HCT116 (cell line): Measurements from ENCODE around the gene BMF. TPM values are rescaled to one million over a fixed set of nuclear protein-coding genes. Genes with fewer than 3 reads are reported as not detected.

ENCODE experiments used
- ATAC-seq: fragments of 200-7000 bp; cut with Tn5 transposase; 2 replicates; pipeline ENCODE4 v1.9.1; 2020; ENCODE audit warnings: mild to moderate bottlenecking, moderate library complexity
- BruUV-seq: library from RNA; stranded (reverse); fragments of 400-500 nt; replicated peaks from 2 replicates; lab custom pipeline; 2021; lab: Mats Ljungman, UMichigan
- CTCF ChIA-PET: fragments of 300-600 bp; sonication (Branson Sonifier 250); formaldehyde crosslinking; loops from one replicate; lab custom pipeline; 2021; ENCODE audit warnings: antibody characterized with exemption; lab: Charles Lee
- POLR2A ChIA-PET: fragments of 300-600, 350-600 bp; sonication (Branson Sonifier 250); formaldehyde crosslinking; loops from one replicate; lab custom pipeline; 2021; ENCODE audit warnings: antibody characterized with exemption; lab: Charles Lee
- RAD21 ChIA-PET, 2 experiments: fragments of 300-600 bp; sonication (Branson Sonifier 250); formaldehyde crosslinking; loops; one replicate each; lab custom pipeline; 2023; ENCODE audit warnings: low total read pairs in 2 of 2; ENCODE audit not compliant: uncharacterized antibody in 2 of 2, unreplicated experiment in 2 of 2, low non-redundant PET in 1 of 2; lab: Charles Lee
- DNase-seq: peaks from one replicate; pipeline ENCODE4 v3.0.0-alpha.2; 2010; ENCODE audit warnings: low read depth, low spot score
- H2AFZ ChIP-seq: fragments of 200-600 bp; shearing (Covaris generic), sonication (generic); 2 replicates; pipeline ENCODE4 v1.6.1; 2017; ENCODE audit warnings: low read depth, mixed run types, mixed read lengths, antibody characterized with exemption, low read length; ENCODE audit not compliant: poor library complexity, severe bottlenecking
- H3K27ac ChIP-seq: 2 replicates; pipeline ENCODE4 v1.5.1; 2012; ENCODE audit warnings: low read depth, low read length
- H3K27me3 ChIP-seq: fragments of 200-600 bp; sonication (generic); 2 replicates; pipeline ENCODE4 v1.6.1; 2016; ENCODE audit warnings: mixed run types, low read length, mixed read lengths; ENCODE audit not compliant: insufficient read depth
- H3K36me3 ChIP-seq, 2 experiments: fragments of 200-500 bp in 1 of 2; fragments of 200-600 bp in 1 of 2; sonication (Bioruptor generic) in 1 of 2; sonication (generic) in 1 of 2; 2 replicates each; pipeline versions ENCODE4 v1.5.1 to v1.6.1; 2014 to 2016; ENCODE audit warnings: low read length in 2 of 2, inconsistent platforms in 1 of 2, mixed read lengths in 1 of 2, mixed run types in 1 of 2; ENCODE audit not compliant: insufficient read depth in 2 of 2, control insufficient read depth in 1 of 2
- H3K4me1 ChIP-seq, 2 experiments: fragments of 200-600 bp in 1 of 2; sonication (generic) in 1 of 2; 2 replicates each; pipeline versions ENCODE4 v1.5.1 to v1.6.1; 2012 to 2017; ENCODE audit warnings: low read length in 2 of 2, inconsistent platforms in 1 of 2, mild to moderate bottlenecking in 1 of 2, mixed read lengths in 1 of 2, mixed run types in 1 of 2, moderate library complexity in 1 of 2; ENCODE audit not compliant: insufficient read depth in 2 of 2, control insufficient read depth in 1 of 2
- H3K4me2 ChIP-seq: fragments of 200-600 bp; sonication (generic); 2 replicates; pipeline ENCODE4 v1.6.1; 2017; ENCODE audit warnings: mixed run types, low read length, mixed read lengths
- H3K4me3 ChIP-seq, 2 experiments: fragments of 200-600 bp in 1 of 2; sonication (generic) in 1 of 2; replicated peaks in 1 of 2; 2 replicates each; pipeline ENCODE4 v1.5.1; 2011 to 2016; ENCODE audit warnings: low read length in 2 of 2, control low read depth in 1 of 2, low read depth in 1 of 2, mild to moderate bottlenecking in 1 of 2, mixed read lengths in 1 of 2, mixed run types in 1 of 2
- H3K79me2 ChIP-seq: fragments of 200-600 bp; sonication (generic); 2 replicates; pipeline ENCODE4 v1.6.1; 2017; ENCODE audit warnings: mild to moderate bottlenecking, mixed run types, low read length, moderate library complexity, mixed read lengths; ENCODE audit not compliant: insufficient read depth
- H3K9ac ChIP-seq: fragments of 200-600 bp; sonication (generic); 2 replicates; pipeline ENCODE4 v1.6.1; 2016; ENCODE audit warnings: low read length, mixed read lengths
- H3K9me2 ChIP-seq: fragments of 200-600 bp; sonication (generic), shearing (Covaris generic); 2 replicates; pipeline ENCODE4 v1.6.1; 2017; ENCODE audit warnings: mixed run types, mild to moderate bottlenecking, moderate library complexity; ENCODE audit not compliant: insufficient read depth
- H3K9me3 ChIP-seq, 2 experiments: fragments of 200-500 bp in 1 of 2; fragments of 200-600 bp in 1 of 2; sonication (Bioruptor generic) in 1 of 2; sonication (generic) in 1 of 2; 2 replicates each; pipeline ENCODE4 v1.6.1; 2014 to 2017; ENCODE audit warnings: low read length in 2 of 2, mixed read lengths in 2 of 2, inconsistent platforms in 1 of 2, low read depth in 1 of 2, mild to moderate bottlenecking in 1 of 2, mixed run types in 1 of 2, moderate library complexity in 1 of 2; ENCODE audit not compliant: control insufficient read depth in 1 of 2, insufficient read depth in 1 of 2
- H4K20me1 ChIP-seq: fragments of 200-600 bp; sonication (generic), shearing (Covaris generic); 2 replicates; pipeline ENCODE4 v1.6.1; 2017; ENCODE audit warnings: mixed run types, mild to moderate bottlenecking, moderate library complexity; ENCODE audit not compliant: insufficient read depth
- ATF3 ChIP-seq: IDR thresholded peaks from 2 replicates; pipeline ENCODE4 v1.6.1; 2012
- CBX3 ChIP-seq: IDR thresholded peaks from 2 replicates; pipeline ENCODE4 v1.6.1; 2012; ENCODE audit warnings: low read depth
- CEBPB ChIP-seq: IDR thresholded peaks from 2 replicates; pipeline ENCODE4 v1.6.1; 2012; ENCODE audit warnings: low read depth
- CTCF ChIP-seq, 3 experiments: fragments of 200-600 bp in 1 of 3; sonication (generic) in 1 of 3; IDR thresholded peaks in 2 of 3; conservative IDR thresholded peaks in 1 of 3; 2 replicates each; pipeline ENCODE4 v1.5.1; 2012 to 2017; ENCODE audit warnings: low read depth in 2 of 3, low read length in 2 of 3, antibody characterized with exemption in 1 of 3, borderline replicate concordance in 1 of 3, control low read depth in 1 of 3, mild to moderate bottlenecking in 1 of 3, mixed read lengths in 1 of 3, mixed run types in 1 of 3, moderate library complexity in 1 of 3; ENCODE audit not compliant: insufficient read depth in 1 of 3
- EGR1 ChIP-seq: IDR thresholded peaks from 2 replicates; pipeline ENCODE4 v1.6.1; 2012; ENCODE audit warnings: low read depth
- ELF1 ChIP-seq: IDR thresholded peaks from 2 replicates; pipeline ENCODE4 v1.6.1; 2012; ENCODE audit warnings: low read depth, borderline replicate concordance
- EZH2 ChIP-seq: fragments of 200-600 bp; sonication (generic); IDR thresholded peaks from 2 replicates; pipeline ENCODE4 v1.6.1; 2017; ENCODE audit warnings: antibody characterized with exemption, mixed run types
- FOSL1 ChIP-seq: IDR thresholded peaks from 2 replicates; pipeline ENCODE4 v1.6.1; 2012; ENCODE audit warnings: low read depth
- JUND ChIP-seq: IDR thresholded peaks from 2 replicates; pipeline ENCODE4 v1.6.1; 2012
- MAX ChIP-seq: IDR thresholded peaks from 2 replicates; pipeline ENCODE4 v1.6.1; 2012
- RAD21 ChIP-seq: IDR thresholded peaks from 2 replicates; pipeline ENCODE4 v1.6.1; 2012; ENCODE audit warnings: low read depth, mild to moderate bottlenecking
- SIN3A ChIP-seq: IDR thresholded peaks from 2 replicates; pipeline ENCODE4 v1.6.1; 2012; ENCODE audit warnings: low read depth
- SRF ChIP-seq: IDR thresholded peaks from 2 replicates; pipeline ENCODE4 v1.6.1; 2012; ENCODE audit warnings: low read depth
- TCF7L2 ChIP-seq: IDR thresholded peaks from 2 replicates; pipeline ENCODE4 v1.7.0; 2011; ENCODE audit warnings: borderline replicate concordance, inconsistent platforms; ENCODE audit not compliant: insufficient read depth, insufficient read length; ENCODE audit errors: extremely low read depth
- YY1 ChIP-seq: IDR thresholded peaks from 2 replicates; pipeline ENCODE4 v1.6.1; 2011; ENCODE audit warnings: low read length, low read depth, moderate library complexity, mild to moderate bottlenecking; ENCODE audit not compliant: insufficient replicate concordance; ENCODE audit errors: extremely low read depth
- ZBTB33 ChIP-seq: IDR thresholded peaks from 2 replicates; pipeline ENCODE4 v1.6.1; 2011; ENCODE audit warnings: mild to moderate bottlenecking, low read length, moderate library complexity; ENCODE audit not compliant: insufficient replicate concordance; ENCODE audit errors: extremely low read depth
- ZNF274 ChIP-seq: fragments of 200-500 bp; sonication (Bioruptor generic); IDR thresholded peaks from 2 replicates; pipeline ENCODE4 v1.6.1; 2014; ENCODE audit warnings: mild to moderate bottlenecking, low read depth, low read length, inconsistent platforms
- intact Hi-C: fragments of 100-400 bp; cut with micrococcal nuclease; formaldehyde crosslinking; loops from 2 replicates; pipeline ENCODE4 v1.10.0; 2022
- total RNA-seq: library from RNA; stranded (reverse); gene quantifications from one replicate; pipeline ENCODE4 v1.2.1, GENCODE V29; 2021; ENCODE audit not compliant: unreplicated experiment

BMF gene
- total RNA-seq, 1 experiment from 2014 or later, result 1.0 TPM

GRCh38 chr15:40080104-40080503, 28.6 kb downstream of the BMF start:
- ChIA-PET RAD21 (no interaction called here), POLR2A (no interaction called here), CTCF (no interaction called here)
- H3K9ac ChIP-seq, result no peak overlapping the region
- no peaks in the 10 kb centered on the region for H3K9me2 ChIP-seq
- no peak overlapping the region for H3K4me3 ChIP-seq
- no peak overlapping the region for H2AFZ ChIP-seq
- H3K79me2 ChIP-seq, result no peaks in the 10 kb centered on the region
- TF ChIP-seq ELF1 (no peak), SIN3A (no peak), MAX (no peak), EGR1 (no peak), RAD21 (no peak), CTCF (IDR thresholded peaks at IDR 0.05 in 2 of 3, conservative IDR thresholded peaks at IDR 0.05 in 1 of 3; ENCODE audit: borderline replicate concordance in 1 of 3, insufficient read depth in 1 of 3, low read depth in 2 of 3, low read length in 2 of 3) (no peak), YY1 (no peak), ATF3 (no peak), ZBTB33 (no peak), FOSL1 (no peak), CEBPB (no peak), EZH2 (no peak), SRF (no peak), ZNF274 (no peak), TCF7L2 (no peak), JUND (no peak), CBX3 (no peak)
- H3K27ac ChIP-seq, result no peak overlapping the region
- H3K36me3 ChIP-seq, result no peaks in the 10 kb centered on the region
- intact Hi-C loops, result no loop called here
- H3K4me2 ChIP-seq, result no peak overlapping the region
- H4K20me1 ChIP-seq, result no peaks in the 10 kb centered on the region
- H3K4me1 ChIP-seq, result peaks cover 17 to 29% of the 10 kb centered on the region in 2 experiments
- no peaks in the 10 kb centered on the region for H3K9me3 ChIP-seq
- no peak for ATAC-seq
- DNase-seq, result no peak
- no TSS peak for BruUV-seq
- peaks cover 18% of the 10 kb centered on the region; the same call in 1 of the 2 replicates for H3K27me3 ChIP-seq
